K562 (cell line): Measurements from ENCODE around the gene TULP1. TPM values are rescaled to one million over a fixed set of nuclear protein-coding genes. Genes with fewer than 3 reads are reported as not detected.

Experiments used
- CBFA2T3 ChIP-seq: fragments of 450-650 bp; IDR thresholded peaks from 2 replicates; pipeline ENCODE4 v1.6.1; 2017
- FUS ChIP-seq: fragments of 200-400 bp; formaldehyde crosslinking; optimal IDR thresholded peaks from 2 replicates; pipeline ENCODE3; 2017; ENCODE audit warnings: low read depth, low read length
- ILF3 ChIP-seq: fragments of 450-650 bp; IDR thresholded peaks from 2 replicates; pipeline ENCODE4 v1.6.1; 2018; ENCODE audit warnings: antibody characterized with exemption, mild to moderate bottlenecking, moderate library complexity, borderline replicate concordance
- KAT7 ChIP-seq: sonication (generic); formaldehyde crosslinking; IDR thresholded peaks from 2 replicates; pipeline ENCODE4 v1.8.0; 2022; ENCODE audit warnings: missing genetic modification reagents, mild to moderate bottlenecking, borderline replicate concordance
- KDM2B ChIP-seq: fragments of 250-450 bp; sonication (Bioruptor Pico); IDR thresholded peaks from 2 replicates; pipeline ENCODE4 v1.8.0; 2021; ENCODE audit warnings: mild to moderate bottlenecking, moderate library complexity
- MBD2 ChIP-seq: sonication (generic); IDR thresholded peaks from 2 replicates; pipeline ENCODE4 v1.6.1; 2016; ENCODE audit warnings: low read depth, borderline replicate concordance
- NFE2 ChIP-seq: IDR thresholded peaks from 2 replicates; pipeline ENCODE4 v1.6.1; 2014; ENCODE audit warnings: antibody characterized with exemption, low read depth
- NR2C1 ChIP-seq, 2 experiments: fragments of 450-650 bp; IDR thresholded peaks; 2 replicates each; pipeline ENCODE4 v1.6.1; 2017; ENCODE audit warnings: mild to moderate bottlenecking in 2 of 2, antibody characterized with exemption in 1 of 2, inconsistent platforms in 1 of 2, missing compliant biosample characterization in 1 of 2, missing genetic modification characterization in 1 of 2
- RBM14 ChIP-seq: fragments of 200-400 bp; formaldehyde crosslinking; IDR thresholded peaks from 2 replicates; pipeline ENCODE4 v1.6.1; 2018; ENCODE audit warnings: low read depth, mild to moderate bottlenecking, low read length, moderate library complexity, borderline replicate concordance; ENCODE audit not compliant: insufficient read depth
- SP1 ChIP-seq: sonication (generic); formaldehyde crosslinking; IDR thresholded peaks from 2 replicates; pipeline ENCODE4 v1.8.1; 2022; ENCODE audit warnings: mild to moderate bottlenecking, missing genetic modification reagents
- TBP ChIP-seq: optimal IDR thresholded peaks from 2 replicates; pipeline ENCODE3; 2011; ENCODE audit warnings: low read depth, low read length, improper control_type of control experiment
- polyA plus RNA-seq, 8 experiments: library from polyadenylated mRNA; depleted of rRNA in 4 of 8; stranded (reverse) in 5 of 8; unstranded in 3 of 8; fragments of >200 nt; fragmentation: Nextera tagmentation in 2 of 8; fragmentation: Illumina TruSeq in 1 of 8; extraction: Ambion mirVana in 2 of 8; extraction: Trizol in 1 of 8; gene quantifications; 2 replicates each; pipeline versions ENCODE4 v1.2.1 to v1.2.3, GENCODE V29; 2011 to 2014; ENCODE audit warnings: inconsistent platforms in 1 of 8, missing spikeins in 1 of 8
- total RNA-seq, 7 experiments: library from RNA; depleted of rRNA in 6 of 7; stranded (reverse); fragments of >200 nt in 6 of 7; fragmentation: Illumina TruSeq in 2 of 7; extraction: Trizol in 2 of 7; gene quantifications; 2 replicates each; pipeline versions ENCODE4 v1.2.1 to v1.2.3, GENCODE V29; 2011 to 2021; ENCODE audit warnings: low replicate concordance in 1 of 7
- TF ChIP-seq, protein P1 (sequence below): sonication (generic); formaldehyde crosslinking; IDR thresholded peaks from 2 replicates; pipeline ENCODE4 v1.8.0; 2023; ENCODE audit warnings: missing genetic modification reagents, mild to moderate bottlenecking, borderline replicate concordance
- TF ChIP-seq, protein P2 (sequence below): sonication (generic); formaldehyde crosslinking; IDR thresholded peaks from 2 replicates; pipeline ENCODE4 v1.8.0; 2023; ENCODE audit warnings: mild to moderate bottlenecking, missing genetic modification reagents
- TF ChIP-seq, protein P3 (sequence below): fragments of 250-450 bp; sonication (Bioruptor Pico); IDR thresholded peaks from 2 replicates; pipeline ENCODE4 v1.8.0; 2021; ENCODE audit warnings: moderate library complexity, mild to moderate bottlenecking, inconsistent platforms
- TF ChIP-seq, protein P4 (sequence below): sonication (generic); formaldehyde crosslinking; IDR thresholded peaks from 2 replicates; pipeline ENCODE4 v1.8.0; 2022; ENCODE audit warnings: mild to moderate bottlenecking, missing genetic modification reagents

The TULP1 gene
- total and polyA plus RNA-seq, 9 of the 15 experiments (the other 6 are each of a cell fraction or from before 2014, with no cell fraction given) = 0.06 to 0.17 (median 0.09) TPM; not detected in 6

DNA sequence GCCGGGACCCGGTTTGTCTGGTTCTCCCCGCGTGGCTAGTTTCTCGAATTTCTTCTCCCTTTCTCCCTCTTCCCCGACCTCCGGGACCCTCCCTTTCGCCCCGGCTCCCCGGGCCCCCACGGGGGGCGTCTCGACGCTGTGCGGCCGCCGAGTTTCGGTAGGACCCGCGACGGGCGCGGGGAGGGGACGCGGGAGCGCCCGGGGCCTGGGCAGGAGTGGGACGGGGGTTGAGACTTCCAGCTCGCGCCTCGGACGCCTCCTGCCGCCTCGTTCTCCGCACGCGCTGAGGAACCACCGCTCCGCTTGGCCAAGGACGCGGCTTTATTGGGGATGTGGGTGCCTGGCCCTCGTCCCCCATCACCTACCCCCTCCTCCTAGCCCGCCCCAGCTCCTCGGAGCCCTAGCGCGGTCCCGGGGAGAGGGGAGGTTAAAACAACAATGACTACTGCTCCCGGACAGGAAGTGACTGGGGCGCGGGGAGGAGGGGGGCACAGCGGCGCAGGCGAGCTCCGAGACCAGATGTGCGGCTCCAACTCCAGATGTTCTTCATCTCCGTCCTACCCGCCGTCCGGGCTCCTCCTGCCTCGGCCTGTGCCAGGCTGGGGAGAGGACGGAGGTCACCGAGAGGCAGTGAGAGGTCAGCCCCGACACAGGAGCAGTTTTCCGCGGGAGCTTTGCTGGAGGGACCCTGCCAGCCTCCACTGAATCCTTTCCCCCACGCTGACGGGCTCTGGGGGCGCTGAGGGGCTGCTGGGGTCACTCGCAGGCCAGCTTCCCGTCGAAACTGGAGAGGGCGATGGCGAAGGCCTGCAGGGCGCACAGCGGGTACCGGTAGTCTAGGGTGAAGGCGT is 14.9 kb downstream of the TULP1 start (continued):
- 0 out of 2 replicates have a peak, but pooled peaks have one; percentile 42 for TF ChIP-seq RBM14
- TF ChIP-seq, protein P1, sequence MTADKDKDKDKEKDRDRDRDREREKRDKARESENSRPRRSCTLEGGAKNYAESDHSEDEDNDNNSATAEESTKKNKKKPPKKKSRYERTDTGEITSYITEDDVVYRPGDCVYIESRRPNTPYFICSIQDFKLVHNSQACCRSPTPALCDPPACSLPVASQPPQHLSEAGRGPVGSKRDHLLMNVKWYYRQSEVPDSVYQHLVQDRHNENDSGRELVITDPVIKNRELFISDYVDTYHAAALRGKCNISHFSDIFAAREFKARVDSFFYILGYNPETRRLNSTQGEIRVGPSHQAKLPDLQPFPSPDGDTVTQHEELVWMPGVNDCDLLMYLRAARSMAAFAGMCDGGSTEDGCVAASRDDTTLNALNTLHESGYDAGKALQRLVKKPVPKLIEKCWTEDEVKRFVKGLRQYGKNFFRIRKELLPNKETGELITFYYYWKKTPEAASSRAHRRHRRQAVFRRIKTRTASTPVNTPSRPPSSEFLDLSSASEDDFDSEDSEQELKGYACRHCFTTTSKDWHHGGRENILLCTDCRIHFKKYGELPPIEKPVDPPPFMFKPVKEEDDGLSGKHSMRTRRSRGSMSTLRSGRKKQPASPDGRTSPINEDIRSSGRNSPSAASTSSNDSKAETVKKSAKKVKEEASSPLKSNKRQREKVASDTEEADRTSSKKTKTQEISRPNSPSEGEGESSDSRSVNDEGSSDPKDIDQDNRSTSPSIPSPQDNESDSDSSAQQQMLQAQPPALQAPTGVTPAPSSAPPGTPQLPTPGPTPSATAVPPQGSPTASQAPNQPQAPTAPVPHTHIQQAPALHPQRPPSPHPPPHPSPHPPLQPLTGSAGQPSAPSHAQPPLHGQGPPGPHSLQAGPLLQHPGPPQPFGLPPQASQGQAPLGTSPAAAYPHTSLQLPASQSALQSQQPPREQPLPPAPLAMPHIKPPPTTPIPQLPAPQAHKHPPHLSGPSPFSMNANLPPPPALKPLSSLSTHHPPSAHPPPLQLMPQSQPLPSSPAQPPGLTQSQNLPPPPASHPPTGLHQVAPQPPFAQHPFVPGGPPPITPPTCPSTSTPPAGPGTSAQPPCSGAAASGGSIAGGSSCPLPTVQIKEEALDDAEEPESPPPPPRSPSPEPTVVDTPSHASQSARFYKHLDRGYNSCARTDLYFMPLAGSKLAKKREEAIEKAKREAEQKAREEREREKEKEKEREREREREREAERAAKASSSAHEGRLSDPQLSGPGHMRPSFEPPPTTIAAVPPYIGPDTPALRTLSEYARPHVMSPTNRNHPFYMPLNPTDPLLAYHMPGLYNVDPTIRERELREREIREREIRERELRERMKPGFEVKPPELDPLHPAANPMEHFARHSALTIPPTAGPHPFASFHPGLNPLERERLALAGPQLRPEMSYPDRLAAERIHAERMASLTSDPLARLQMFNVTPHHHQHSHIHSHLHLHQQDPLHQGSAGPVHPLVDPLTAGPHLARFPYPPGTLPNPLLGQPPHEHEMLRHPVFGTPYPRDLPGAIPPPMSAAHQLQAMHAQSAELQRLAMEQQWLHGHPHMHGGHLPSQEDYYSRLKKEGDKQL (CRISPR knock-in tag) = peak; percentile 95
- TF ChIP-seq TBP = peak; percentile 49
- TF ChIP-seq NFE2 = no peak
- TF ChIP-seq MBD2 = peak; percentile 41; the same call in 1 of the 2 replicates
- TF ChIP-seq KAT7 (CRISPR knock-in tag) = peak; percentile 96
- TF ChIP-seq, protein P2, sequence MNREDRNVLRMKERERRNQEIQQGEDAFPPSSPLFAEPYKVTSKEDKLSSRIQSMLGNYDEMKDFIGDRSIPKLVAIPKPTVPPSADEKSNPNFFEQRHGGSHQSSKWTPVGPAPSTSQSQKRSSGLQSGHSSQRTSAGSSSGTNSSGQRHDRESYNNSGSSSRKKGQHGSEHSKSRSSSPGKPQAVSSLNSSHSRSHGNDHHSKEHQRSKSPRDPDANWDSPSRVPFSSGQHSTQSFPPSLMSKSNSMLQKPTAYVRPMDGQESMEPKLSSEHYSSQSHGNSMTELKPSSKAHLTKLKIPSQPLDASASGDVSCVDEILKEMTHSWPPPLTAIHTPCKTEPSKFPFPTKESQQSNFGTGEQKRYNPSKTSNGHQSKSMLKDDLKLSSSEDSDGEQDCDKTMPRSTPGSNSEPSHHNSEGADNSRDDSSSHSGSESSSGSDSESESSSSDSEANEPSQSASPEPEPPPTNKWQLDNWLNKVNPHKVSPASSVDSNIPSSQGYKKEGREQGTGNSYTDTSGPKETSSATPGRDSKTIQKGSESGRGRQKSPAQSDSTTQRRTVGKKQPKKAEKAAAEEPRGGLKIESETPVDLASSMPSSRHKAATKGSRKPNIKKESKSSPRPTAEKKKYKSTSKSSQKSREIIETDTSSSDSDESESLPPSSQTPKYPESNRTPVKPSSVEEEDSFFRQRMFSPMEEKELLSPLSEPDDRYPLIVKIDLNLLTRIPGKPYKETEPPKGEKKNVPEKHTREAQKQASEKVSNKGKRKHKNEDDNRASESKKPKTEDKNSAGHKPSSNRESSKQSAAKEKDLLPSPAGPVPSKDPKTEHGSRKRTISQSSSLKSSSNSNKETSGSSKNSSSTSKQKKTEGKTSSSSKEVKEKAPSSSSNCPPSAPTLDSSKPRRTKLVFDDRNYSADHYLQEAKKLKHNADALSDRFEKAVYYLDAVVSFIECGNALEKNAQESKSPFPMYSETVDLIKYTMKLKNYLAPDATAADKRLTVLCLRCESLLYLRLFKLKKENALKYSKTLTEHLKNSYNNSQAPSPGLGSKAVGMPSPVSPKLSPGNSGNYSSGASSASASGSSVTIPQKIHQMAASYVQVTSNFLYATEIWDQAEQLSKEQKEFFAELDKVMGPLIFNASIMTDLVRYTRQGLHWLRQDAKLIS (CRISPR knock-in tag) = peak; percentile 97
- TF ChIP-seq ILF3 = no peak
- TF ChIP-seq, protein P3, sequence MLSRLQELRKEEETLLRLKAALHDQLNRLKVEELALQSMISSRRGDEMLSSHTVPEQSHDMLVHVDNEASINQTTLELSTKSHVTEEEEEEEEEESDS (CRISPR knock-in tag) = no peak
- peak; percentile 64; the same call in 1 of the 2 replicates for TF ChIP-seq CBFA2T3
- peak; percentile 58; the same call in 1 of the 2 replicates for TF ChIP-seq SP1
- TF ChIP-seq FUS = peak; percentile 31
- TF ChIP-seq, protein P4, sequence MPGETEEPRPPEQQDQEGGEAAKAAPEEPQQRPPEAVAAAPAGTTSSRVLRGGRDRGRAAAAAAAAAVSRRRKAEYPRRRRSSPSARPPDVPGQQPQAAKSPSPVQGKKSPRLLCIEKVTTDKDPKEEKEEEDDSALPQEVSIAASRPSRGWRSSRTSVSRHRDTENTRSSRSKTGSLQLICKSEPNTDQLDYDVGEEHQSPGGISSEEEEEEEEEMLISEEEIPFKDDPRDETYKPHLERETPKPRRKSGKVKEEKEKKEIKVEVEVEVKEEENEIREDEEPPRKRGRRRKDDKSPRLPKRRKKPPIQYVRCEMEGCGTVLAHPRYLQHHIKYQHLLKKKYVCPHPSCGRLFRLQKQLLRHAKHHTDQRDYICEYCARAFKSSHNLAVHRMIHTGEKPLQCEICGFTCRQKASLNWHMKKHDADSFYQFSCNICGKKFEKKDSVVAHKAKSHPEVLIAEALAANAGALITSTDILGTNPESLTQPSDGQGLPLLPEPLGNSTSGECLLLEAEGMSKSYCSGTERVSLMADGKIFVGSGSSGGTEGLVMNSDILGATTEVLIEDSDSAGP = 0 out of 2 replicates have a peak, but pooled peaks have one; percentile 55
- no peak for TF ChIP-seq NR2C1 (IDR thresholded peaks at IDR 0.05)
- TF ChIP-seq NR2C1 (tag; IDR thresholded peaks at IDR 0.05) = peak; percentile 47
- TF ChIP-seq KDM2B (CRISPR knock-in tag) = peak; percentile 15; the same call in 1 of the 2 replicates
